WTC11 (cell line): ENCODE data around the gene INTS2. TPM values are rescaled to one million over a fixed set of nuclear protein-coding genes. Genes with fewer than 3 reads are reported as not detected.
"Not testable (repeated sequence)": the region's sequence is repeated elsewhere in the genome, so short reads cannot be mapped to it uniquely, and the experiment has no call there.

Experiments
- ATAC-seq: fragments of 200-7000 bp; cut with Tn5 transposase; 2 replicates; pipeline ENCODE4 v1.10.0; 2021; ENCODE audit warnings: mild to moderate bottlenecking, moderate library complexity
- CTCF ChIA-PET: fragments of 300-600 bp; sonication (Branson Sonifier 250); formaldehyde crosslinking; loops from one replicate; lab custom pipeline; 2021; ENCODE audit warnings: antibody characterized with exemption; lab: Charles Lee
- POLR2A ChIA-PET: fragments of 350-600 bp; sonication (Branson Sonifier 250); formaldehyde crosslinking; loops from one replicate; lab custom pipeline; 2021; ENCODE audit warnings: antibody characterized with exemption; lab: Charles Lee
- DNase-seq: peaks from one replicate; pipeline ENCODE4 v3.0.0; 2021; ENCODE audit warnings: low spot score
- H3K27ac Mint-ChIP-seq: 2 replicates; pipeline ENCODE4 v1.8.0; 2021; ENCODE audit warnings: mixed read lengths
- H3K27me3 Mint-ChIP-seq: 2 replicates; pipeline ENCODE4 v1.8.0; 2021; ENCODE audit warnings: low read depth, mild to moderate bottlenecking, moderate library complexity, mixed read lengths
- H3K36me3 Mint-ChIP-seq: 2 replicates; pipeline ENCODE4 v1.8.0; 2021; ENCODE audit warnings: mixed read lengths
- H3K4me1 Mint-ChIP-seq: 2 replicates; pipeline ENCODE4 v1.8.0; 2022; ENCODE audit warnings: mixed read lengths
- H3K4me3 Mint-ChIP-seq: 2 replicates; pipeline ENCODE4 v1.8.0; 2021; ENCODE audit warnings: mild to moderate bottlenecking, moderate library complexity, mixed read lengths
- H3K9me3 Mint-ChIP-seq: 2 replicates; pipeline ENCODE4 v1.8.0; 2021; ENCODE audit warnings: mixed read lengths
- CREB1 ChIP-seq: sonication (generic); formaldehyde crosslinking; IDR thresholded peaks from 2 replicates; pipeline ENCODE4 v1.8.0; 2023; ENCODE audit warnings: mild to moderate bottlenecking, missing genetic modification reagents
- ESRRA ChIP-seq: sonication (generic); formaldehyde crosslinking; IDR thresholded peaks from 2 replicates; pipeline ENCODE4 v1.8.1; 2022; ENCODE audit warnings: mild to moderate bottlenecking, missing genetic modification reagents, borderline replicate concordance
- FOXJ3 ChIP-seq: sonication (generic); formaldehyde crosslinking; IDR thresholded peaks from 2 replicates; pipeline ENCODE4 v1.9.0; 2021; ENCODE audit warnings: missing genetic modification reagents, mild to moderate bottlenecking, borderline replicate concordance
- MYBL2 ChIP-seq: sonication (generic); formaldehyde crosslinking; IDR thresholded peaks from 2 replicates; pipeline ENCODE4 v1.8.1; 2023; ENCODE audit warnings: mild to moderate bottlenecking, moderate library complexity, missing genetic modification reagents
- NFATC4 ChIP-seq: fragments of 250-450 bp; sonication (Bioruptor Pico); IDR thresholded peaks from 2 replicates; pipeline ENCODE4 v1.9.0; 2021; ENCODE audit warnings: mild to moderate bottlenecking
- NR2C2 ChIP-seq: sonication (generic); formaldehyde crosslinking; IDR thresholded peaks from 2 replicates; pipeline ENCODE4 v1.8.0; 2022; ENCODE audit warnings: mild to moderate bottlenecking, missing genetic modification reagents
- ZNF121 ChIP-seq: sonication (generic); formaldehyde crosslinking; IDR thresholded peaks from 2 replicates; pipeline ENCODE4 v1.8.0; 2023; ENCODE audit warnings: missing genetic modification reagents
- ZNF317 ChIP-seq: sonication (generic); formaldehyde crosslinking; IDR thresholded peaks from 2 replicates; pipeline ENCODE4 v1.8.1; 2023; ENCODE audit warnings: low read depth, mild to moderate bottlenecking, moderate library complexity, missing genetic modification reagents, borderline replicate concordance
- ZNF396 ChIP-seq: fragments of 250-450 bp; sonication (Bioruptor Pico); IDR thresholded peaks from 2 replicates; pipeline ENCODE4 v1.8.0; 2021; ENCODE audit warnings: mild to moderate bottlenecking, moderate library complexity, borderline replicate concordance
- total RNA-seq: library from RNA; stranded (reverse); gene quantifications from 3 replicates; pipeline ENCODE4 v1.2.3, GENCODE V29; 2021
- TF ChIP-seq, protein P1 (sequence below): fragments of 250-450 bp; sonication (Bioruptor Pico); IDR thresholded peaks from 2 replicates; pipeline ENCODE4 v1.9.0; 2021; ENCODE audit warnings: mild to moderate bottlenecking
- TF ChIP-seq, protein P2 (sequence below): sonication (generic); formaldehyde crosslinking; IDR thresholded peaks from 2 replicates; pipeline ENCODE4 v1.8.1; 2022; ENCODE audit warnings: low read depth, missing genetic modification reagents, borderline replicate concordance
- TF ChIP-seq, protein P3 (sequence below): sonication (generic); formaldehyde crosslinking; IDR thresholded peaks from 2 replicates; pipeline ENCODE4 v1.8.0; 2022; ENCODE audit warnings: mild to moderate bottlenecking, missing genetic modification reagents
- TF ChIP-seq, protein P4 (sequence below): sonication (generic); formaldehyde crosslinking; IDR thresholded peaks from 2 replicates; pipeline ENCODE4 v1.8.0; 2023; ENCODE audit warnings: missing genetic modification reagents, mild to moderate bottlenecking, borderline replicate concordance
- TF ChIP-seq, protein P5 (sequence below): sonication (generic); formaldehyde crosslinking; IDR thresholded peaks from 2 replicates; pipeline ENCODE4 v1.8.1; 2023; ENCODE audit warnings: mild to moderate bottlenecking, missing genetic modification reagents, moderate library complexity

INTS2 gene
- total RNA-seq, 1 experiment from 2014 or later, result 24.9 TPM

DNA sequence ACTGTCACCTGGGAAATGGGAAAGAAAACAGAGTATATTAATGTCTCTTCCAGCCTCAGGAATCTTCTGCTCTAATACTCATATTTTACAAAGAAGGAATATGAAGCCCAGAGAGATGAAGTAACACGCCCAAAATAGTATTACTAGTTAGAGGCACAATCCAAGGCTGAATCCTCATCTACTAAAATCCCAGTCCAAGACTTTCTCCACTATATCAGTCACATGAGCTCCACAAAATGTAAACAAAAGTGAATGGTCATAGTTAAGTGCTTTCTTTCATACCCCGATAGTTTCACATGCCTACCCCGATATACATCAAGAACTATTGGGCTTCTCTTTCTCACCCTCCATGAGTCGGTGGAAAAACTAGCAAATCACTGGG lies 965 bp downstream of the INTS2 start:
- no peak for ATAC-seq
- POLR2A ChIA-PET, result no interaction called here
- Mint-ChIP-seq H3K27ac (peak overlapping the region; percentile 46; the same call in 1 of the 2 replicates), H3K4me3 (peak overlapping the region; percentile 86), H3K9me3 (no peaks in the 10 kb centered on the region), H3K27me3 (no peaks in the 10 kb centered on the region; the same call in 1 of the 2 replicates), H3K36me3 (peaks cover 29% of the 10 kb centered on the region), H3K4me1 (peaks cover 11% of the 10 kb centered on the region)
- TF ChIP-seq NFATC4 (CRISPR knock-in tag) (no peak), ZNF317 (CRISPR knock-in tag) (no peak), ZNF396 (CRISPR knock-in tag) (no peak), MYBL2 (CRISPR knock-in tag) (no peak), CREB1 (CRISPR knock-in tag) (no peak), NR2C2 (CRISPR knock-in tag) (no peak)
- TF ChIP-seq, protein P1, sequence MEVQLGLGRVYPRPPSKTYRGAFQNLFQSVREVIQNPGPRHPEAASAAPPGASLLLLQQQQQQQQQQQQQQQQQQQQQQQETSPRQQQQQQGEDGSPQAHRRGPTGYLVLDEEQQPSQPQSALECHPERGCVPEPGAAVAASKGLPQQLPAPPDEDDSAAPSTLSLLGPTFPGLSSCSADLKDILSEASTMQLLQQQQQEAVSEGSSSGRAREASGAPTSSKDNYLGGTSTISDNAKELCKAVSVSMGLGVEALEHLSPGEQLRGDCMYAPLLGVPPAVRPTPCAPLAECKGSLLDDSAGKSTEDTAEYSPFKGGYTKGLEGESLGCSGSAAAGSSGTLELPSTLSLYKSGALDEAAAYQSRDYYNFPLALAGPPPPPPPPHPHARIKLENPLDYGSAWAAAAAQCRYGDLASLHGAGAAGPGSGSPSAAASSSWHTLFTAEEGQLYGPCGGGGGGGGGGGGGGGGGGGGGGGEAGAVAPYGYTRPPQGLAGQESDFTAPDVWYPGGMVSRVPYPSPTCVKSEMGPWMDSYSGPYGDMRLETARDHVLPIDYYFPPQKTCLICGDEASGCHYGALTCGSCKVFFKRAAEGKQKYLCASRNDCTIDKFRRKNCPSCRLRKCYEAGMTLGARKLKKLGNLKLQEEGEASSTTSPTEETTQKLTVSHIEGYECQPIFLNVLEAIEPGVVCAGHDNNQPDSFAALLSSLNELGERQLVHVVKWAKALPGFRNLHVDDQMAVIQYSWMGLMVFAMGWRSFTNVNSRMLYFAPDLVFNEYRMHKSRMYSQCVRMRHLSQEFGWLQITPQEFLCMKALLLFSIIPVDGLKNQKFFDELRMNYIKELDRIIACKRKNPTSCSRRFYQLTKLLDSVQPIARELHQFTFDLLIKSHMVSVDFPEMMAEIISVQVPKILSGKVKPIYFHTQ, result no peak
- TF ChIP-seq, protein P2, sequence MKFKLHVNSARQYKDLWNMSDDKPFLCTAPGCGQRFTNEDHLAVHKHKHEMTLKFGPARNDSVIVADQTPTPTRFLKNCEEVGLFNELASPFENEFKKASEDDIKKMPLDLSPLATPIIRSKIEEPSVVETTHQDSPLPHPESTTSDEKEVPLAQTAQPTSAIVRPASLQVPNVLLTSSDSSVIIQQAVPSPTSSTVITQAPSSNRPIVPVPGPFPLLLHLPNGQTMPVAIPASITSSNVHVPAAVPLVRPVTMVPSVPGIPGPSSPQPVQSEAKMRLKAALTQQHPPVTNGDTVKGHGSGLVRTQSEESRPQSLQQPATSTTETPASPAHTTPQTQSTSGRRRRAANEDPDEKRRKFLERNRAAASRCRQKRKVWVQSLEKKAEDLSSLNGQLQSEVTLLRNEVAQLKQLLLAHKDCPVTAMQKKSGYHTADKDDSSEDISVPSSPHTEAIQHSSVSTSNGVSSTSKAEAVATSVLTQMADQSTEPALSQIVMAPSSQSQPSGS (CRISPR knock-in tag), result no peak
- DNase-seq, result no peak
- CTCF ChIA-PET, result interaction anchor here (0.6 kb wide), 1 partner anchor 311 kb away, joined by 3 read pairs; no protein-coding TSS in a partner anchor

DNA sequence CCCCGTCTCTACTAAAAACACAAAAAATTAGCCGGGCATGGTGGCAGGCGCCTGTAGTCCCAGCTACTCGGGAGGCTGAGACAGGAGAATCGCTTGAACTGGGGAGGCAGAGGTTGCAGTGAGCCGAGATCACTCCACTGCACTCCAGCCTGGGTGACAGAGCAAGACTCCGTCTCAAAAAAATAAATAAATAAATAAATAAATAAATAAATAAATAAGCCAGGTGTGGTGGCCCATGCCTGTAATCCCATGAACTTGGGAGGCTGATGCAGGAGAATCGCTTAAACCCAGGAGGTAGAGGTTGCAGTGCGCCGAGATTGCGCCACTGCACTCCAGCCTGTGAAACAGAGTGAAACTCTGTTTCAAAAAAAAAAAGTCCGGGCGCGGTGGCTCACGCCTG lies 12.6 kb downstream of the INTS2 start:
- H3K4me1 Mint-ChIP-seq, ATAC-seq, H3K27ac Mint-ChIP-seq, CTCF ChIA-PET, H3K27me3 Mint-ChIP-seq, POLR2A ChIA-PET, H3K9me3 Mint-ChIP-seq, DNase-seq, H3K4me3 Mint-ChIP-seq: not testable (repeated sequence)
- peaks cover 51% of the 10 kb centered on the region for H3K36me3 Mint-ChIP-seq

DNA sequence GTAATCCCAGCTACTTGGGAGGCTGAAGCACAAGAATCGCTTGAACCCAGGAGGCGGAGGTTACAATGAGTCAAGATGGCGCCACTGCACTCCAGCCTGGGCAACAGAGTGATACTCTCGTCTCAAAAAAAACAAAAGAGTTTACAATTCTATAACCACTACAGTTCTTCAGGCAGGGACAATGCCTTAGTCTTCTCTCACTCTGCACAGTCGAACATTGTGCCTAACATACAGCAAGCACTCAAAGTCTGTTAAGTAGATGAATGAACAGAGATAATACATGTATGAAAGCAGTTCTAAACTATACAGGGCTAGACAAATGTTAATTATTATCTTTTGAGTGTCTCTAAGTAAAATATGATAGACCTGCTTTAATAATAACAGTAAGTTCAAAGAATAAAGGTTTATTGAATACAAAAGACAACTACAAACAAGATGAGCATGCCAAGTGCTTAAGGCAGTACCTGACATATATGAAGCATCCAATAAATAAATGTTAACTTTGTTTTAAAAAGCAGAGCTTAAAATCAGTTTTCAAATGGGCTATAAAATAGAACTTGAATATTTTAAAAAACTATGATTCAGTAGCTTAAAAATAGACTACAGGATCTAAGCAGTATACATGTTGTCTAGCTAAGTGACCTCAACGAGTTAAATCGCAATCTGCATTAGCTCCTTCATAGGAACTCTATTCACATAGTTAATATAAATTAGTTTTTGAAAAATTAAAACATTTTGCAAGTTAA lies 19.3 kb downstream of the INTS2 start:
- Mint-ChIP-seq H3K9me3 (no peaks in the 10 kb centered on the region), H3K4me1 (no peaks in the 10 kb centered on the region), H3K27me3 (no peaks in the 10 kb centered on the region), H3K27ac (no peak overlapping the region), H3K36me3 (peaks cover 39% of the 10 kb centered on the region), H3K4me3 (no peak overlapping the region)
- TF ChIP-seq, protein P3, sequence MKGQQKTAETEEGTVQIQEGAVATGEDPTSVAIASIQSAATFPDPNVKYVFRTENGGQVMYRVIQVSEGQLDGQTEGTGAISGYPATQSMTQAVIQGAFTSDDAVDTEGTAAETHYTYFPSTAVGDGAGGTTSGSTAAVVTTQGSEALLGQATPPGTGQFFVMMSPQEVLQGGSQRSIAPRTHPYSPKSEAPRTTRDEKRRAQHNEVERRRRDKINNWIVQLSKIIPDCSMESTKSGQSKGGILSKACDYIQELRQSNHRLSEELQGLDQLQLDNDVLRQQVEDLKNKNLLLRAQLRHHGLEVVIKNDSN (CRISPR knock-in tag), result no peak
- no peak for TF ChIP-seq ZNF121
- TF ChIP-seq, protein P4, sequence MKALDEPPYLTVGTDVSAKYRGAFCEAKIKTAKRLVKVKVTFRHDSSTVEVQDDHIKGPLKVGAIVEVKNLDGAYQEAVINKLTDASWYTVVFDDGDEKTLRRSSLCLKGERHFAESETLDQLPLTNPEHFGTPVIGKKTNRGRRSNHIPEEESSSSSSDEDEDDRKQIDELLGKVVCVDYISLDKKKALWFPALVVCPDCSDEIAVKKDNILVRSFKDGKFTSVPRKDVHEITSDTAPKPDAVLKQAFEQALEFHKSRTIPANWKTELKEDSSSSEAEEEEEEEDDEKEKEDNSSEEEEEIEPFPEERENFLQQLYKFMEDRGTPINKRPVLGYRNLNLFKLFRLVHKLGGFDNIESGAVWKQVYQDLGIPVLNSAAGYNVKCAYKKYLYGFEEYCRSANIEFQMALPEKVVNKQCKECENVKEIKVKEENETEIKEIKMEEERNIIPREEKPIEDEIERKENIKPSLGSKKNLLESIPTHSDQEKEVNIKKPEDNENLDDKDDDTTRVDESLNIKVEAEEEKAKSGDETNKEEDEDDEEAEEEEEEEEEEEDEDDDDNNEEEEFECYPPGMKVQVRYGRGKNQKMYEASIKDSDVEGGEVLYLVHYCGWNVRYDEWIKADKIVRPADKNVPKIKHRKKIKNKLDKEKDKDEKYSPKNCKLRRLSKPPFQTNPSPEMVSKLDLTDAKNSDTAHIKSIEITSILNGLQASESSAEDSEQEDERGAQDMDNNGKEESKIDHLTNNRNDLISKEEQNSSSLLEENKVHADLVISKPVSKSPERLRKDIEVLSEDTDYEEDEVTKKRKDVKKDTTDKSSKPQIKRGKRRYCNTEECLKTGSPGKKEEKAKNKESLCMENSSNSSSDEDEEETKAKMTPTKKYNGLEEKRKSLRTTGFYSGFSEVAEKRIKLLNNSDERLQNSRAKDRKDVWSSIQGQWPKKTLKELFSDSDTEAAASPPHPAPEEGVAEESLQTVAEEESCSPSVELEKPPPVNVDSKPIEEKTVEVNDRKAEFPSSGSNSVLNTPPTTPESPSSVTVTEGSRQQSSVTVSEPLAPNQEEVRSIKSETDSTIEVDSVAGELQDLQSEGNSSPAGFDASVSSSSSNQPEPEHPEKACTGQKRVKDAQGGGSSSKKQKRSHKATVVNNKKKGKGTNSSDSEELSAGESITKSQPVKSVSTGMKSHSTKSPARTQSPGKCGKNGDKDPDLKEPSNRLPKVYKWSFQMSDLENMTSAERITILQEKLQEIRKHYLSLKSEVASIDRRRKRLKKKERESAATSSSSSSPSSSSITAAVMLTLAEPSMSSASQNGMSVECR (CRISPR knock-in tag), result no peak
- TF ChIP-seq ESRRA (CRISPR knock-in tag), result no peak
- TF ChIP-seq, protein P5, sequence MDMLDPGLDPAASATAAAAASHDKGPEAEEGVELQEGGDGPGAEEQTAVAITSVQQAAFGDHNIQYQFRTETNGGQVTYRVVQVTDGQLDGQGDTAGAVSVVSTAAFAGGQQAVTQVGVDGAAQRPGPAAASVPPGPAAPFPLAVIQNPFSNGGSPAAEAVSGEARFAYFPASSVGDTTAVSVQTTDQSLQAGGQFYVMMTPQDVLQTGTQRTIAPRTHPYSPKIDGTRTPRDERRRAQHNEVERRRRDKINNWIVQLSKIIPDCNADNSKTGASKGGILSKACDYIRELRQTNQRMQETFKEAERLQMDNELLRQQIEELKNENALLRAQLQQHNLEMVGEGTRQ (CRISPR knock-in tag), result no peak
- TF ChIP-seq FOXJ3 (CRISPR knock-in tag), result no peak
- CTCF ChIA-PET, result no interaction called here
- POLR2A ChIA-PET, result interaction anchor here (0.6 kb wide), 1 partner anchor 18 kb away, joined by 3 read pairs; no protein-coding TSS in a partner anchor
- DNase-seq, result no peak
- no peak for ATAC-seq
